ENCODE results near the gene ADAMTS20.

GRCh38 chr12:43352001-43352400 lies 200.0 kb downstream of the ADAMTS20 start:
- TF ChIP-seq EZH2 (IDR thresholded peaks at IDR 0.05; ENCODE audit: borderline replicate concordance, low read depth, low read length, poor library complexity, severe bottlenecking): no peak
- no peak for TF ChIP-seq CTCF (conservative IDR thresholded peaks at IDR 0.05; ENCODE audit: low read depth, low read length)

Data from A673 (cell line).